Mucosa of rectum (tissue), 2 donors: ENCODE measurements around the gene CRYZL1.

Experiments used
- H3K27ac ChIP-seq, 2 donors: one replicate each; pipeline ENCODE4 v1.7.0; 2013; ENCODE audit warnings: inconsistent platforms in 2 of 2, low read depth in 2 of 2, low read length in 2 of 2
- H3K27me3 ChIP-seq, 2 donors: one replicate each; pipeline ENCODE4 v1.7.0; 2013; ENCODE audit warnings: low read length in 2 of 2; ENCODE audit not compliant: control insufficient read depth in 2 of 2, insufficient read depth in 2 of 2
- H3K36me3 ChIP-seq, 2 donors: one replicate each; pipeline ENCODE4 v1.7.0; 2013; ENCODE audit warnings: low read length in 2 of 2; ENCODE audit not compliant: control insufficient read depth in 2 of 2, insufficient read depth in 2 of 2
- H3K4me1 ChIP-seq, 2 donors: one replicate each; pipeline ENCODE4 v1.7.0; 2013; ENCODE audit warnings: low read length in 2 of 2, mild to moderate bottlenecking in 1 of 2; ENCODE audit not compliant: control insufficient read depth in 2 of 2, insufficient read depth in 2 of 2
- H3K4me3 ChIP-seq, 2 donors: one replicate each; pipeline ENCODE4 v1.7.0; 2013; ENCODE audit warnings: low read length in 2 of 2
- H3K9ac ChIP-seq, 2 donors: one replicate each; pipeline ENCODE4 v1.7.0; 2013; ENCODE audit warnings: low read length in 2 of 2, low read depth in 1 of 2, mild to moderate bottlenecking in 1 of 2
- H3K9me3 ChIP-seq, 2 donors: one replicate each; pipeline ENCODE4 v1.7.0; 2013; ENCODE audit warnings: low read length in 2 of 2; ENCODE audit not compliant: control insufficient read depth in 2 of 2
- donor health status: healthy.
- donor health status: Normal muscosa, but diverticular disease.

Gene CRYZL1

GRCh38 chr21:33663241-33663640, 21.7 kb upstream of the CRYZL1 start:
- H3K4me1 ChIP-seq: no peaks in the 10 kb centered on the region
- H3K36me3 ChIP-seq: no peaks in the 10 kb centered on the region
- no peaks in the 10 kb centered on the region for H3K9me3 ChIP-seq
- H3K9ac ChIP-seq: no peak overlapping the region
- no peak overlapping the region for H3K4me3 ChIP-seq
- H3K27me3 ChIP-seq: no peaks in the 10 kb centered on the region
- H3K27ac ChIP-seq: no peak overlapping the region

DNA sequence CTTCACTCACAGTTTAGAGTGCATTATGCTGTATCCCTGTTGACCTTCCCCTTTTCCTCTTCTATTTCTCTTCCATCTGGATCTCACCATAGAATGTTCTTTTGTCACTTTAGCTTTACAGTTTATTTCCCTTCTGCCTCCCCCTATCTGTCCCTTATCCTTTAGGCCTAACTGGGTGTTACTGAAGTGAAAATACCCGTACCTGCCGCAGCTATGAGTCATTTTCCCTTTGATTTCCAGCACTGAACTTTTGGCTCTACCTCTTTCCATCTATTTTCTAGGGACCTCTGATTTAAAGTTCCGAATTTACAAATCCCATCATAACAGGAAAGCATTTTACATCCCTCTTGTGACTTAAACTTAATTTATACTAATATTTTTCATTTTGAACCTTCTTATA, 20.5 kb upstream of the CRYZL1 start:
- Histone ChIP-seq H3K27ac (no peak overlapping the region), H3K4me1 (peaks cover 1 to 7% of the 10 kb centered on the region in 2 donors), H3K27me3 (no peaks in the 10 kb centered on the region), H3K36me3 (no peaks in the 10 kb centered on the region), H3K9me3 (no peaks in the 10 kb centered on the region), H3K9ac (no peak overlapping the region), H3K4me3 (no peak overlapping the region)

DNA sequence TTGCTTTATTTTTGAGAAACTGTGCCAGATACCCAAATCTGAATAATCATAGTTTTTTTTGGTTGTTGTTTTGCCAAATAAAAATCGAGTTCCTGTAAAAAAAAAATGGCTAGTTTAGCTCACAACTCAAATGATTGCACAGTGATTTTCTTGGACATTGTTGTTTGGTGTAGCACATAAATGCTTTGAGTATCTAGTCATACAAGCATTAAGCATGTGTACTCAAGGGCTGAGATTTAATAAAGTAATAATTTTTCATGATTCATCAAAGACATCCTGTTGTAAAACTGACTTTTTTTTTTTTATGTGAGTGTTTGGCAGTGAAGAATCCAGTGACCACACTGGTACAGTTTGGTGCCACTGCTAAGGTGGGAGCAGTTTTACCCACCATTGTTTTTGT, 19.6 kb upstream of the CRYZL1 start:
- Histone ChIP-seq H3K36me3 (no peaks in the 10 kb centered on the region), H3K9ac (no peak overlapping the region), H3K9me3 (no peaks in the 10 kb centered on the region), H3K4me3 (no peak overlapping the region), H3K27me3 (no peaks in the 10 kb centered on the region), H3K27ac (no peak overlapping the region), H3K4me1 (peaks cover 3 to 12% of the 10 kb centered on the region in 2 donors)

DNA sequence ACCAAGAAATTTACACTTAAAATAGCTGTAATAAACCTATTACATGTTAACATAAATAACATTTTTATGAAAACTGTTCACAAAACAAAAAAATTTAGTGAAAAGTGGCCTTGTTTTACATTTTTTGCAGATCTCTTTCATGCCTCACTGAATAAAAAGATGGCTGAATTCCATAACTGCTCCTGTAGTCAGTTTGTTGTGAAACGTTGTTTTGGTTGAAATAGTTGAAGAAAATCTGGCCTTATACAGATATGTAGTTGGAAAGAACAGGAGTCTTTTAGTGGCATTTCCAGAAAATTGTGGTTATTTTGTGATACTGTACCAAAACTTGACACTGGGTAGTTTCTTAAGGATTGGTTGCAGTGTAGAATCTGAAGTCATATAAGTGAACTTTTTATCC, 18.9 kb upstream of the CRYZL1 start:
- H3K9ac ChIP-seq: no peak overlapping the region
- no peaks in the 10 kb centered on the region for H3K36me3 ChIP-seq
- H3K27me3 ChIP-seq: no peaks in the 10 kb centered on the region
- peaks cover 10 to 12% of the 10 kb centered on the region in 2 donors for H3K4me1 ChIP-seq
- H3K9me3 ChIP-seq: no peaks in the 10 kb centered on the region
- no peak overlapping the region for H3K27ac ChIP-seq
- H3K4me3 ChIP-seq: no peak overlapping the region

- Histone ChIP-seq H3K27ac (no peak overlapping the region), H3K4me1 (peaks cover 10 to 12% of the 10 kb centered on the region in 2 donors), H3K36me3 (no peaks in the 10 kb centered on the region)
These were observed 18.0 kb upstream of the CRYZL1 start for GRCh38 chr21:33659568-33659949.

DNA sequence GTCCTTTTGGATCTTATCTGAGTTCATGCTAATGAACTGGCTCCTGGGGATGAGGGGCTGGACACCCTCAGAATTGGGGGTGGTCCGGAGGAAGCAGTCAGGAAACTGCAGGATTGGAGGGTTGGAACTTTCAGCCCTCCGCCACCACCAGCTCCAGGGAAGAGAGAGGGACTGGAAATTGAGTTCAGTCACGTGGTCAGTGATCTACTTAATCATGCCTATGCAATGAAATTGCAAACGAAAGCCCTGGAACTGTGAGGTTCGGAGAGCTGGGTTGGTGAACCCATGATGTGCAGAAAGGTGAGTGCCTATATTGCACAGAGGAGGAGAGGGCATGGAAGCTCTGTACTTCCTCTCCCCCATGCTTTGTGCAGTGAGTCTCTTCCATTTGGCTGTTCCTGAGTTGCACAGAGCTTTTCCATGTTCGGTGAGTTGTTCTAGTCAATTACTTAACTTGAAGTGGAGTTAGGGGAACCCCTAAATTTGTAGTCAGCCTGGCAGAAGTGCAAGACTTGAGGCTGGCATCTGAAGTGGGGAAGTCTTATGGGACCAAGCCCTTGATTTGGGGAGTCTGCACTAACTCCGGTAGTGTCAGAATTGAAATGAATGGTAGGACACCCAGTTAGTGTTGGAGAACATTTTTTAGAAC, 17.5 kb upstream of the CRYZL1 start:
- no peak overlapping the region for H3K27ac ChIP-seq
- no peaks in the 10 kb centered on the region for H3K27me3 ChIP-seq
- H3K4me1 ChIP-seq: peaks cover 10 to 12% of the 10 kb centered on the region in 2 donors
- H3K9me3 ChIP-seq: no peaks in the 10 kb centered on the region
- no peak overlapping the region for H3K9ac ChIP-seq
- H3K36me3 ChIP-seq: no peaks in the 10 kb centered on the region
- H3K4me3 ChIP-seq: no peak overlapping the region

More at GRCh38 chr21:33659568-33659949, 18.0 kb upstream of the CRYZL1 start:
- H3K4me3 ChIP-seq: no peak overlapping the region
- H3K27me3 ChIP-seq: no peaks in the 10 kb centered on the region
- no peak overlapping the region for H3K9ac ChIP-seq
- no peaks in the 10 kb centered on the region for H3K9me3 ChIP-seq

DNA sequence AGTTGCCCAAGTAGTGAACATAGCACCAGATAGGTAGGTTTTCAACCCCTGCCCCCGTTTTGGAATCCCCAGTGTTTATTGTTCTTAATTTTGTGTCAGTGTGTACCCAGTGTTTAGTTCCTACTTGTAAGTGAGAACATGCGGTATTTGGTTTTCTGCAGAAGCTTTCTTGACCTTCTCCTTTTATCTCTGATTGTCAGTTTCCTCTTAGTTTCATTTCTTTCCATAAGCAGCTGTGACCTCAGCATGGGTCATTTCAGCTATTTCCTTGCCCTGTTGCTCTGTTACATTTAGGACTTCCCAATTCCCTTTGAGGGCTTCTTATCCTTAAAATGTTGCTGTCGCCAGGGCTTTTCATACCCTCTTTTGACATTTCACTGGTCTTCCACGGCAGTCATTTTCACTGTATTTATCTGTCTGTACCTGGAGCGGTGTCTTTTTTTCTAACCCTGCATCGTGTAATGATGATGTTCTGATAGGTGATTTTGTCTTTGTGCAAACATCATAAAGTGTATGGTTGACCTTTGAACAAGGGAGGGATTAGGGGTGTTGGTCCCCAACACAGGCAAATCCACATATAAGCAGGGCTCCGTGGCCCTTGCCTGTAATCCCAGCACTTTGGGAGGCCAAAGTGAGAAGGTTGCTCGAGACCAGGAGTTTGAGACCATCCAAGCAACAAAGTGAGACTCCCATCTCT, 15.7 kb upstream of the CRYZL1 start:
- H3K4me1 ChIP-seq: peaks cover 10 to 12% of the 10 kb centered on the region in 2 donors

DNA sequence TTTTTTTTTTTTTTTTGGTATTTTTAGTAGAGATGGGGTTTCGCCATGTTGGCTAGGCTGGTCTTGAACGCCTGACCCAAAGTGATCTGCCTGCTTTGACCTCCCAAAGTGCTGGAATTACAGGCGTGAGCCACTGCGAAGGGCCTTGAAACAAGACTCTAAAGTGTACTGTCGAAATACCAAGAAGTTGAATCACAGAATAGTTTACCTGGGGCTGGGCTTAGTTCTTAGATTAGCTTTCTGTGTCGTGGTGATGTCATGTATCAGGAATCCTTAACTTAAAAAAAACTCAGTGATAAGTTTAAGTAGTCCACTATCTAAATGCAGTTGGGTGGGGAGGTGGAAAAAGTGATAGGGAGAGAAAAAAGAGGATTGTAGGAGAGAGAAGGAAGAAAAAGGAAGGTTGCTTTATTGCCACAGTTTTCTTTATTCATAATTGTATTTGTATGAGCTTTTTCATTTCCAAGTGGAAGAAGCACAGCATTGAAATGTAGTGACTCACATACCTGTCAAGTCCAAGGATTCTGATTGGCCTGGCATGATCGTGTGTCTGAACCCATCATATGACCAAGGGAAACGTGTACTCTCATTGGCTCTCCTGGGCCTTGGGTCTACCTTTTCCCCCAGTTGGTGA, 14.2 kb upstream of the CRYZL1 start:
- Histone ChIP-seq H3K4me1 (peaks cover 10 to 12% of the 10 kb centered on the region in 2 donors), H3K36me3 (no peaks in the 10 kb centered on the region), H3K27me3 (no peaks in the 10 kb centered on the region), H3K9me3 (no peaks in the 10 kb centered on the region), H3K9ac (no peak overlapping the region), H3K27ac (peak overlapping the region; percentile 7 to 38), H3K4me3 (no peak overlapping the region)

More for the DNA sequence above, 15.7 kb upstream of the CRYZL1 start:
- H3K4me3 ChIP-seq: peak overlapping the region; percentile 52 to 70
- H3K36me3 ChIP-seq: no peaks in the 10 kb centered on the region
- H3K27ac ChIP-seq: peak overlapping the region; percentile 70 to 75
- H3K9ac ChIP-seq: peak overlapping the region; percentile 26 to 50
- no peaks in the 10 kb centered on the region for H3K9me3 ChIP-seq
- H3K27me3 ChIP-seq: no peaks in the 10 kb centered on the region

- Histone ChIP-seq H3K36me3 (no peaks in the 10 kb centered on the region), H3K27me3 (no peaks in the 10 kb centered on the region), H3K9ac (no peak overlapping the region), H3K9me3 (no peaks in the 10 kb centered on the region), H3K4me3 (no peak overlapping the region), H3K4me1 (peaks cover 12 to 19% of the 10 kb centered on the region in 2 donors), H3K27ac (no peak overlapping the region)
These were observed 12.9 kb upstream of the CRYZL1 start for GRCh38 chr21:33654412-33654811.

GRCh38 chr21:33651965-33652680, 10.6 kb upstream of the CRYZL1 start:
- H3K9ac ChIP-seq: no peak overlapping the region
- H3K4me1 ChIP-seq: peaks cover 12% of the 10 kb centered on the region in 2 donors
- no peak overlapping the region for H3K4me3 ChIP-seq
- no peaks in the 10 kb centered on the region for H3K27me3 ChIP-seq
- no peaks in the 10 kb centered on the region for H3K9me3 ChIP-seq
- H3K27ac ChIP-seq: no peak overlapping the region
- no peaks in the 10 kb centered on the region for H3K36me3 ChIP-seq
